ENCODE data around the gene ATOH8.

GRCh38 chr2:85723707-85724360 lies 30.0 kb upstream of the ATOH8 start:
- TF ChIP-seq CTCF (IDR thresholded peaks at IDR 0.05) (no peak), POLR2A (IDR thresholded peaks at IDR 0.05) (no peak)

Data from uterus (tissue), 2 donors.